GDM1 (cell line): Measurements from ENCODE around the gene YWHAB.

Source experiments
- DNase-seq: peaks from one replicate; lab custom pipeline; 2025; lab: John Stamatoyannopoulos, UW

The YWHAB gene

DNA sequence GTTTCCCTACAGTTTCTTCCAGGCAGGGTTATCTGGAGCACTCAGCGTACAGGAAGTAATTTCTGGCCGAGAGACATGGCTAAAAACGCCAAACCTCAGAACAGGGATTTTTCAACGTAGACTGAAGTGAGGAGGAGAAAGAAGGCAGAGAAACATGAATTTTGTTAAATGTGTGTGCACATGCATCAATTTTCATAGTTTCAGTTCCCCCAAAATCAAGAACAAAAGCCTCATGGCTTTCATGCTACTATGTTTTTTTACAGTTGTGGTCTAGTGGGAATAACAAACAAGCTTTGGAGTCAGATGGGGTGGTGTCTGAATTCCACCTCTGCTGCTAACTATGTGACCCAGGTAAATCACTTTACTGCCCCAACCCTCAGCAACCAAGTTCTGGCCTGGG is 69.8 kb downstream of the YWHAB start:
- no peak for DNase-seq

GRCh38 chr20:44956410-44956809 is 70.9 kb downstream of the YWHAB start:
- DNase-seq = no peak
